B cell (primary cell): Measurements from ENCODE around the gene TRPT1. TPM values are rescaled to one million over a fixed set of nuclear protein-coding genes. Genes with fewer than 3 reads are reported as not detected.

Experiments
- ATAC-seq: fragments of 200-7000 bp; cut with Tn5 transposase; one replicate; pipeline ENCODE4 v1.10.0; 2021; ENCODE audit warnings: low read depth, mild to moderate bottlenecking, moderate number of reproducible peaks, moderate library complexity
- CTCF ChIA-PET: fragments of 350-600 bp; sonication (Branson Sonifier 250); formaldehyde crosslinking; loops from one replicate; lab custom pipeline; 2021; ENCODE audit warnings: antibody characterized with exemption, inconsistent platforms; lab: Charles Lee
- POLR2A ChIA-PET: fragments of 350-600 bp; sonication (Branson Sonifier 250); formaldehyde crosslinking; loops from one replicate; lab custom pipeline; 2021; ENCODE audit warnings: antibody characterized with exemption; lab: Charles Lee
- DNase-seq: peaks from one replicate; pipeline ENCODE4 v3.0.0; 2013
- H2AFZ ChIP-seq: 2 replicates; pipeline ENCODE4 v1.6.1; 2012; ENCODE audit warnings: mild to moderate bottlenecking, low read depth, low read length; ENCODE audit not compliant: insufficient read depth, poor library complexity, severe bottlenecking
- H3K27ac ChIP-seq, 2 donors: 1 replicate in 1 of 2; 2 replicates in 1 of 2; pipeline ENCODE4 v1.5.1; 2012 to 2013; ENCODE audit warnings: low read length in 2 of 2, mild to moderate bottlenecking in 2 of 2, moderate library complexity in 1 of 2
- H3K27me3 ChIP-seq, 4 experiments: fragments of 200-600 bp in 1 of 4; sonication (generic) in 1 of 4; replicated peaks in 1 of 4; 1 replicate in 2 of 4; 2 replicates in 2 of 4; pipeline versions ENCODE4 v1.6.1 to v1.7.0; 2013 to 2016; ENCODE audit warnings: low read length in 3 of 4, mild to moderate bottlenecking in 2 of 4, mixed read lengths in 1 of 4, moderate library complexity in 1 of 4; ENCODE audit not compliant: insufficient read depth in 4 of 4, control insufficient read depth in 3 of 4; ENCODE audit errors: control extremely low read depth in 1 of 4
- H3K36me3 ChIP-seq, 2 experiments: replicated peaks in 1 of 2; 1 replicate in 1 of 2; 2 replicates in 1 of 2; pipeline versions ENCODE4 v1.6.1 to v1.7.1; 2013; ENCODE audit warnings: low read length in 1 of 2; ENCODE audit not compliant: insufficient read depth in 2 of 2, control insufficient read depth in 1 of 2; ENCODE audit errors: control extremely low read depth in 1 of 2, extremely low read depth in 1 of 2
- H3K4me1 ChIP-seq, 2 donors: fragments of 200-600 bp in 1 of 2; sonication (generic) in 1 of 2; 1 replicate in 1 of 2; 2 replicates in 1 of 2; pipeline versions ENCODE4 v1.5.1 to v1.6.1; 2013 to 2017; ENCODE audit warnings: low read length in 2 of 2; ENCODE audit not compliant: control insufficient read depth in 2 of 2, insufficient read depth in 2 of 2
- H3K4me2 ChIP-seq: replicated peaks from 2 replicates; pipeline ENCODE3; 2012; ENCODE audit warnings: mild to moderate bottlenecking, low read depth, low read length; ENCODE audit not compliant: poor library complexity, severe bottlenecking
- H3K4me3 ChIP-seq, 5 experiments: fragments of 200-600 bp in 1 of 5; sonication (generic) in 1 of 5; 1 replicate in 3 of 5; 2 replicates in 2 of 5; pipeline versions ENCODE4 v1.5.1 to v1.7.0; 2011 to 2016; ENCODE audit warnings: low read length in 4 of 5, mild to moderate bottlenecking in 4 of 5, low read depth in 2 of 5, control low read depth in 1 of 5, moderate library complexity in 1 of 5; ENCODE audit not compliant: insufficient read depth in 1 of 5; ENCODE audit errors: control extremely low read depth in 1 of 5, extremely low read depth in 1 of 5
- H3K79me2 ChIP-seq: fragments of 200-600 bp; sonication (generic); one replicate; pipeline ENCODE4 v1.6.0; 2016; ENCODE audit warnings: low read length; ENCODE audit not compliant: control insufficient read depth, insufficient read depth
- H3K9ac ChIP-seq: fragments of 200-600 bp; sonication (generic); 2 replicates; pipeline ENCODE4 v1.6.1; 2017; ENCODE audit warnings: mild to moderate bottlenecking, low read length, moderate library complexity
- H3K9me3 ChIP-seq, 3 donors: one replicate each; pipeline versions ENCODE4 v1.6.1 to v1.7.1; 2013; ENCODE audit warnings: low read length in 2 of 3; ENCODE audit not compliant: control insufficient read depth in 2 of 3, insufficient read depth in 1 of 3; ENCODE audit errors: control extremely low read depth in 1 of 3
- H4K20me1 ChIP-seq: 2 replicates; pipeline ENCODE4 v1.6.0; 2012; ENCODE audit warnings: mild to moderate bottlenecking, low read length; ENCODE audit not compliant: insufficient read depth, control insufficient read depth, poor library complexity, severe bottlenecking
- H3K27ac Mint-ChIP-seq: one replicate; pipeline ENCODE4 v1.8.0; 2021; ENCODE audit warnings: mixed read lengths
- H3K27me3 Mint-ChIP-seq: one replicate; pipeline ENCODE4 v1.8.0; 2021; ENCODE audit warnings: mixed read lengths
- H3K4me1 Mint-ChIP-seq: one replicate; pipeline ENCODE4 v1.8.0; 2021; ENCODE audit warnings: mixed read lengths
- H3K4me3 Mint-ChIP-seq: one replicate; pipeline ENCODE4 v1.8.0; 2021; ENCODE audit warnings: mixed read lengths
- H3K9me3 Mint-ChIP-seq: one replicate; pipeline ENCODE4 v1.8.0; 2022; ENCODE audit warnings: mixed read lengths; ENCODE audit not compliant: insufficient read depth
- CTCF ChIP-seq: fragments of 200-600 bp; IDR thresholded peaks from one replicate; pipeline ENCODE4 v1.8.0; 2022; ENCODE audit warnings: antibody characterized with exemption, mild to moderate bottlenecking
- EZH2 ChIP-seq: IDR thresholded peaks from 2 replicates; pipeline ENCODE4 v1.6.1; 2012; ENCODE audit warnings: borderline replicate concordance, low read depth, mild to moderate bottlenecking, moderate library complexity, low read length; ENCODE audit not compliant: insufficient read depth, poor library complexity, severe bottlenecking
- WGBS: methylation state at CpG from one replicate; pipeline ENCODE4 v1.1.5; 2013; ENCODE audit warnings: missing lambda C conversion rate; ENCODE audit not compliant: insufficient coverage; 5-methylcytosine and 5-hydroxymethylcytosine counted together
- intact Hi-C: fragments of 100-400 bp; cut with micrococcal nuclease; formaldehyde crosslinking; loops from one replicate; pipeline ENCODE4 v1.10.0; 2022
- polyA plus RNA-seq: library from polyadenylated mRNA; depleted of rRNA; stranded (reverse); fragments of >200 nt; gene quantifications from 2 replicates; pipeline ENCODE4 v1.2.3, GENCODE V29; 2012
- total RNA-seq, 2 donors: library from RNA; stranded (reverse); fragments of 120-200 nt in 1 of 2; gene quantifications; 1 replicate in 1 of 2; 2 replicates in 1 of 2; pipeline versions ENCODE4 v1.2.3 to v1.2.4, GENCODE V29; 2013 to 2022

Gene TRPT1
- total and polyA plus RNA-seq, 2 donors (not counting 1 experiment from before 2014, with no cell fraction given): 59.6 to 145 TPM

GRCh38 chr11:64265176-64266160, 39.5 kb upstream of the TRPT1 start:
- ChIA-PET POLR2A (interaction anchor here (1.5 kb wide), 1 partner anchor 60 kb away, joined by 5 read pairs; the partner anchor contains the start of gene FERMT3), CTCF (interaction anchor here (1.0 kb wide), 1 partner anchor 14 kb away, joined by 3 read pairs; the partner anchor contains the start of gene PLCB3)
- no peak overlapping the region for H3K27ac ChIP-seq
- WGBS: 83% methylated on average over 35 of the region's 35 CpGs
- peaks cover 0 to 3% (median 0%) of the 10 kb centered on the region in 3 donors for H3K9me3 ChIP-seq
- H2AFZ ChIP-seq: no peak overlapping the region
- no peaks in the 10 kb centered on the region for H3K36me3 ChIP-seq
- ATAC-seq: no peak
- peaks cover 9 to 17% of the 10 kb centered on the region in 2 donors for H3K4me1 ChIP-seq
- no peak overlapping the region for H3K4me3 ChIP-seq
- Mint-ChIP-seq H3K27me3 (no peaks in the 10 kb centered on the region), H3K9me3 (no peaks in the 10 kb centered on the region), H3K27ac (no peak overlapping the region), H3K4me3 (no peak overlapping the region), H3K4me1 (peaks cover 15% of the 10 kb centered on the region)
- TF ChIP-seq EZH2 (no peak), CTCF (no peak)
- no peak overlapping the region for H3K9ac ChIP-seq
- intact Hi-C loops: no loop called here
- H3K79me2 ChIP-seq: no peaks in the 10 kb centered on the region
- DNase-seq: no peak
- H3K4me2 ChIP-seq: no peak overlapping the region
- no peaks in the 10 kb centered on the region for H4K20me1 ChIP-seq
- no peaks in the 10 kb centered on the region for H3K27me3 ChIP-seq
